BLaER1 treated with 17β-estradiol and CSF1 and Interleukin-3, amounts not matched to agents 10 nM and 100 nM (cell line): Measurements from ENCODE around the gene ACAD9.
A peak's percentile ranks its signal among the peaks of the same experiment; 100 is the strongest.

ENCODE experiments used
- H3K27ac ChIP-seq, 11 experiments: shearing (Covaris generic); formaldehyde crosslinking; 2 replicates each; pipeline ENCODE4 v1.8.1; 2022
- H3K27me3 ChIP-seq, 11 experiments: shearing (Covaris generic); formaldehyde crosslinking; 2 replicates each; pipeline ENCODE4 v1.8.1; 2022
- H3K36me3 ChIP-seq, 11 experiments: shearing (Covaris generic); formaldehyde crosslinking; 2 replicates each; pipeline ENCODE4 v1.8.1; 2022
- H3K4me1 ChIP-seq, 10 experiments: shearing (Covaris generic); formaldehyde crosslinking; 2 replicates each; pipeline ENCODE4 v1.8.1; 2022
- H3K4me2 ChIP-seq, 11 experiments: shearing (Covaris generic); formaldehyde crosslinking; 2 replicates each; pipeline ENCODE4 v1.8.1; 2022
- H3K4me3 ChIP-seq, 10 experiments: shearing (Covaris generic); formaldehyde crosslinking; 2 replicates each; pipeline ENCODE4 v1.8.1; 2022
- H3K9ac ChIP-seq, 11 experiments: shearing (Covaris generic); formaldehyde crosslinking; 2 replicates each; pipeline ENCODE4 v1.8.1; 2022
- H3K9me3 ChIP-seq, 11 experiments: shearing (Covaris generic); formaldehyde crosslinking; replicated peaks in 1 of 11; 2 replicates each; pipeline ENCODE4 v1.8.1; 2022
- H4K20me1 ChIP-seq, 11 experiments: shearing (Covaris generic); formaldehyde crosslinking; 2 replicates each; pipeline ENCODE4 v1.8.1; 2022
- Cebpa-rat ChIP-seq, 11 experiments: shearing (Covaris generic); IDR thresholded peaks; 2 replicates each; pipeline ENCODE4 v1.8.1; 2022

Gene ACAD9

GRCh38 chr3:128867200-128868125 lies 12.0 kb upstream of the ACAD9 start:
- TF ChIP-seq Cebpa-rat (IDR thresholded peaks at IDR 0.05) = peak in 3 of 11 experiments; percentile 60 to 70 (median 62); a peak in 6 of 22 replicates

DNA sequence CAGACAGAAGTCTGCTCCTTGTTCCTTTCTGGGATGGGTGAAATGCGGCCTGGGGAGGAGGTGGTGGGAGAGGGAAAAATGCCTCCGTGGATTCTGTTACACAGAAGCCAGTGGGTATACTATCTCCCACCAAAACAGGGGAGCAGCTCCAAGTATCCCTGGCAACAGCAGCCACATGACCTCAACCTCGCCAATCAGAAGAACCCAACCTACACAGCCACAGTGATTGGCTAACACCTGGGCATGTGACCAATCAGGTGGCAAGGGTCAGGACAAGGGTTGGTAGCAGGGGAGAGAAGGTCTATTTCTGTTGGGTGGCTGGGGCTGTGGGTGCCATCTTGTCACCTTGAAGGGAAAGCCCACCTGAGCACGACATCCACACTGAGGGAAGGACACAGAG lies 9.1 kb upstream of the ACAD9 start:
- Histone ChIP-seq H3K36me3 (no peaks in the 10 kb centered on the region), H3K4me3 (no peak overlapping the region), H4K20me1 (no peaks in the 10 kb centered on the region), H3K9me3 (no peaks in the 10 kb centered on the region), H3K27ac (no peak overlapping the region), H3K9ac (no peak overlapping the region), H3K4me1 (peaks cover 0 to 9% (median under 1%) of the 10 kb centered on the region in 10 experiments; a peak in 5 of 20 replicates), H3K27me3 (no peaks in the 10 kb centered on the region), H3K4me2 (no peak overlapping the region)
- TF ChIP-seq Cebpa-rat (IDR thresholded peaks at IDR 0.05) = no peak

More at GRCh38 chr3:128867200-128868125, 12.0 kb upstream of the ACAD9 start:
- H3K4me1 ChIP-seq = peaks cover 0 to 16% (median 12%) of the 10 kb centered on the region in 10 experiments; a peak in 17 of 20 replicates
- no peak overlapping the region for H3K9ac ChIP-seq
- H3K9me3 ChIP-seq = no peaks in the 10 kb centered on the region; a peak in 2 of 22 replicates
- no peaks in the 10 kb centered on the region for H3K36me3 ChIP-seq
- H3K4me3 ChIP-seq = no peak overlapping the region
- no peak overlapping the region for H3K4me2 ChIP-seq
- no peaks in the 10 kb centered on the region for H4K20me1 ChIP-seq
- H3K27ac ChIP-seq = peak overlapping the region in 3 of 11 experiments; percentile 28 to 51 (median 45); a peak in 3 of 22 replicates
- no peaks in the 10 kb centered on the region for H3K27me3 ChIP-seq

DNA sequence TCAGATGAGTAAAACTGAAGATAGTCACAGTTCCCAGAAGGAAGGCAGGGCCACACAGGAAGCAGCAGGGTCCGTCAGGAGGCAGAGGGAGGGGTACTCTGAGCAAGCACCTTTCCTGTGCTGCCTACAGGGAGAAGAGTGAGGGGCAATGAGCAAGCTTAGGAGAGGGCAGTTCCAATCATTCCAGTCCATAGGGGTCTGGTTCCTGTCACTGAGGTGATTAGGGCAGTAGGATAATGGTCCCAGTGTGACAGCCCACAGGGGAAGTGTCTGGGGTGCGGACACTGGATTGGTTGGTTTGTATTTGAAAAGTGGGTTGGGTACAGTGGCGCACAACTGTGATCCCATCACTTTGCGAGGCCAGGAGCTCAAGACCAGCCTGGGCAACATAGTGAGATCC lies 7.1 kb upstream of the ACAD9 start:
- no peaks in the 10 kb centered on the region for H4K20me1 ChIP-seq
- H3K9me3 ChIP-seq = no peaks in the 10 kb centered on the region
- no peaks in the 10 kb centered on the region for H3K36me3 ChIP-seq
- peaks cover 4 to 22% (median 9%) of the 10 kb centered on the region in 10 experiments; a peak in 14 of 20 replicates for H3K4me1 ChIP-seq
- no peak overlapping the region for H3K4me2 ChIP-seq
- H3K4me3 ChIP-seq = no peak overlapping the region
- no peak overlapping the region for H3K9ac ChIP-seq
- H3K27me3 ChIP-seq = no peaks in the 10 kb centered on the region
- H3K27ac ChIP-seq = no peak overlapping the region
- TF ChIP-seq Cebpa-rat (IDR thresholded peaks at IDR 0.05) = no peak

GRCh38 chr3:128872744-128873143 lies 6.7 kb upstream of the ACAD9 start:
- no peak for TF ChIP-seq Cebpa-rat (IDR thresholded peaks at IDR 0.05)
- Histone ChIP-seq H4K20me1 (no peaks in the 10 kb centered on the region), H3K9ac (no peak overlapping the region), H3K4me2 (no peak overlapping the region), H3K36me3 (0 out of 22 replicates have a peak, but pooled peaks cover 0 to 2% (median 0%) of the 10 kb centered on the region in 11 experiments), H3K9me3 (no peaks in the 10 kb centered on the region), H3K27me3 (no peaks in the 10 kb centered on the region), H3K4me1 (peaks cover 7 to 27% (median 12%) of the 10 kb centered on the region in 10 experiments), H3K4me3 (no peak overlapping the region), H3K27ac (no peak overlapping the region)

GRCh38 chr3:128873244-128874022 lies 6.0 kb upstream of the ACAD9 start:
- 0 out of 22 replicates have a peak, but pooled peaks cover 0 to 5% (median 0%) of the 10 kb centered on the region in 11 experiments for H3K36me3 ChIP-seq
- no peaks in the 10 kb centered on the region for H3K27me3 ChIP-seq
- H3K4me1 ChIP-seq = peaks cover 14 to 34% (median 19%) of the 10 kb centered on the region in 10 experiments
- H3K4me3 ChIP-seq = no peak overlapping the region
- no peak for TF ChIP-seq Cebpa-rat (IDR thresholded peaks at IDR 0.05)
- no peaks in the 10 kb centered on the region for H3K9me3 ChIP-seq
- no peak overlapping the region for H3K27ac ChIP-seq
- H4K20me1 ChIP-seq = no peaks in the 10 kb centered on the region
- H3K4me2 ChIP-seq = no peak overlapping the region
- H3K9ac ChIP-seq = no peak overlapping the region

- no peak for TF ChIP-seq Cebpa-rat (IDR thresholded peaks at IDR 0.05)
- H3K9ac ChIP-seq = no peak overlapping the region
Observed at GRCh38 chr3:128874481-128875180, 4.8 kb upstream of the ACAD9 start.

GRCh38 chr3:128875556-128876120 lies 3.8 kb upstream of the ACAD9 start:
- Histone ChIP-seq H3K36me3 (peaks cover 0 to 5% (median 0%) of the 10 kb centered on the region in 11 experiments; a peak in 3 of 22 replicates), H3K9ac (peak overlapping the region in 2 of 11 experiments; percentile 4 to 33; a peak in 3 of 22 replicates), H3K27ac (no peak overlapping the region; a peak in 2 of 22 replicates), H3K4me3 (no peak overlapping the region), H3K4me2 (peak overlapping the region in 7 of 11 experiments; percentile 11 to 35 (median 29); a peak in 7 of 22 replicates), H4K20me1 (no peaks in the 10 kb centered on the region), H3K4me1 (peaks cover 22 to 45% (median 27%) of the 10 kb centered on the region in 10 experiments), H3K27me3 (no peaks in the 10 kb centered on the region), H3K9me3 (no peaks in the 10 kb centered on the region)
- no peak for TF ChIP-seq Cebpa-rat (IDR thresholded peaks at IDR 0.05)

More at GRCh38 chr3:128874481-128875180, 4.8 kb upstream of the ACAD9 start:
- Histone ChIP-seq H3K9me3 (no peaks in the 10 kb centered on the region), H3K4me3 (no peak overlapping the region), H3K27ac (no peak overlapping the region), H3K4me1 (peaks cover 14 to 36% (median 20%) of the 10 kb centered on the region in 10 experiments), H3K27me3 (no peaks in the 10 kb centered on the region), H3K4me2 (no peak overlapping the region), H4K20me1 (no peaks in the 10 kb centered on the region), H3K36me3 (0 out of 22 replicates have a peak, but pooled peaks cover 0 to 5% (median 0%) of the 10 kb centered on the region in 11 experiments)

GRCh38 chr3:128878011-128878457 lies 1.4 kb upstream of the ACAD9 start:
- no peaks in the 10 kb centered on the region for H3K27me3 ChIP-seq
- H3K27ac ChIP-seq = peak overlapping the region; percentile 78 to 97 (median 94); a peak in 21 of 22 replicates
- H3K9me3 ChIP-seq = no peaks in the 10 kb centered on the region
- peaks cover 41 to 55% (median 45%) of the 10 kb centered on the region in 10 experiments for H3K4me1 ChIP-seq
- H3K4me2 ChIP-seq = peak overlapping the region; percentile 82 to 97 (median 95)
- H4K20me1 ChIP-seq = peaks cover 0 to 13% (median 1%) of the 10 kb centered on the region in 11 experiments; a peak in 7 of 22 replicates
- H3K4me3 ChIP-seq = peak overlapping the region; percentile 69 to 92 (median 80)
- H3K36me3 ChIP-seq = peaks cover 11 to 28% (median 20%) of the 10 kb centered on the region in 11 experiments; a peak in 21 of 22 replicates
- no peak for TF ChIP-seq Cebpa-rat (IDR thresholded peaks at IDR 0.05)
- H3K9ac ChIP-seq = peak overlapping the region; percentile 86 to 94 (median 91)
